HG03135 (cell line): Measurements from ENCODE around the gene TGDS.
"Not testable (repeated sequence)": the region's sequence is repeated elsewhere in the genome, so short reads cannot be mapped to it uniquely, and the experiment has no call there.

Experiments used
- ATAC-seq: cut with Tn5 transposase; IDR thresholded peaks from one replicate; pipeline ENCODE4 v1.9.1; 2021; ENCODE audit warnings: mild to moderate bottlenecking, moderate library complexity; ENCODE audit not compliant: unreplicated experiment

The TGDS gene

DNA sequence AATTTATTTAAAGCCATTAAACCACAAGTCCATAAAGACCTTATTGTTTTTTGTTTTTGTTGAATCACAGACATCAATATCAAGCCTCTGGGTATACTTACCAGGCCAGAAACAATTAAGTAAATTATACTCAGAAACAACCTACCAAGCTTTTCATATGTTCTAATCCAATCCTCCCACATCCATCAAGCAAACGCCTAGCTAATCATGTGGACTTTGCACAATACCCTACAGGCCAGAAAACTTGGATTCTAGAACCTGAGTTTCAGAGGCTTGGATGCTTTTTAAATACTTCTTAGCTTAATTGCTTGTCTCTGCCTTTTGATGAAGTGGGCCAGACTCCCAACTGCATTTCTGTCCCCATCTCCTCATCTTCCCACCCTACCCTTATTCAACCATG lies 39.9 kb downstream of the TGDS start:
- no peak for ATAC-seq

DNA sequence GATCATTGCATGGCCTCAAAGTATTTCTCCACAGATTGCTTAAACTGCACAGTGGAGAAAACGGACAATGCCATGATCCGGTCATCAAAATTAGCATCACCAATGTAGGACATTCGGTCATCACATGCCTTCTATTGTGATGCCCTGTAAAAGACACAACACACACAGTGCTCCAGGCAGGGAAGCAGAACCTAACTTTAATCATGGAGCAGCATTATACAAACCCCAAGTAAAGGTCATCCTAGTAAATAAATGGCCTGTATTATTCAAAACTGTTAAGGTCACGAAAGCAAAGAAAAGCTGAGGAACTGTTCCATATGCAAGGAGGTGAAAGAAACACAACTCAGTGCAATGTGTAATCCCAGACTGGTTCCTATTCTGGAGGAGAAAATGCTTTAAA lies 42.2 kb downstream of the TGDS start:
- ATAC-seq, result no peak

DNA sequence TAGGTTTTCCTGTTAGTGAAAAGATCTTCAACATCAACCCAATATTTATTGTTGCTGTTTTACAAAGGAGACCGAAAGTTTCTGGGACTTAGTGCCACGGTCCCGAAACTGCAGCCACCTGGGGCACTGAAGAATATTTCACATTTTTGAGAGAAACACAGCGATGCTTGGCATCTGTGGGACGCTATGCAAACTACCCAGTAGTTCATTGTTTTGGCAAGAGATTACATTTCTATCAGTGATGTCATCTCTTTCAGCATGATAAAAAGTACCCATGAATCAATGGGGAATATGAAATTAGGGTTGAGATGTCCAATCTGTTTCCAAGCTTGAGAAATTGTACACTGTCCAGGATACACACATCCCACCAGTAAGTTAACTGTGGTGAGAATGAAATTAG lies 43.9 kb downstream of the TGDS start:
- no peak for ATAC-seq

DNA sequence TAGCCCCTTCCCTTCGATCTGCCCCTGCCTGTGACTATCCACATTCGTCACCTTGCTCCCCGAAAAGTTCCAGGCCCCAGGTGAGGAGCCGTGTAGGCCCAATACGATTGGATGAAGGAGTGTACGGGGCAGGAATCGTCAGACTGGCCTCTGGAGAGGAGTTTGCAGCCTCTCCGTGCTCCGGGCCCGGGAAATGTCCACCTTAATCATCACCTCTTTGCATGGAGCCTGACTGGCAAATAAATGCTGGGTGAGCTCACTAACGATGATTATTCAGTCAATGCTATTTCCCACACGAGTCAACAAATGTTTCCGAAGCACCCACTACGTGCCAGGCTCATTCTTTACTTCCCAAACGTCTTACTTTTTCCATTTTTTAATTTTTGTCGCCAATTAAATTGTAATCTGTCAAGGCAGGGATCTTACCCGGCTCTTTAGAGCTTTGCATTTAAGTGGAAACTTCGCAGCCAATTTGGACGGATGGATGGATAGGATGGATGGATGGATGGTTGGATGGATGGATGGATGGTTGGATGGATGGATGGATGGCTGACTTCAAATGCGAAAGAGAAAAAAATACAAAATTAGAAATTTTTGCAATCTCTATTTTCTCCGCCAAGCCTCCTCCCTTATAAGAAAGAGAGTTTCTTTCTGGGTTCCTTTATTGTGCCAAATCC lies 45.8 kb downstream of the TGDS start:
- ATAC-seq, result no peak

DNA sequence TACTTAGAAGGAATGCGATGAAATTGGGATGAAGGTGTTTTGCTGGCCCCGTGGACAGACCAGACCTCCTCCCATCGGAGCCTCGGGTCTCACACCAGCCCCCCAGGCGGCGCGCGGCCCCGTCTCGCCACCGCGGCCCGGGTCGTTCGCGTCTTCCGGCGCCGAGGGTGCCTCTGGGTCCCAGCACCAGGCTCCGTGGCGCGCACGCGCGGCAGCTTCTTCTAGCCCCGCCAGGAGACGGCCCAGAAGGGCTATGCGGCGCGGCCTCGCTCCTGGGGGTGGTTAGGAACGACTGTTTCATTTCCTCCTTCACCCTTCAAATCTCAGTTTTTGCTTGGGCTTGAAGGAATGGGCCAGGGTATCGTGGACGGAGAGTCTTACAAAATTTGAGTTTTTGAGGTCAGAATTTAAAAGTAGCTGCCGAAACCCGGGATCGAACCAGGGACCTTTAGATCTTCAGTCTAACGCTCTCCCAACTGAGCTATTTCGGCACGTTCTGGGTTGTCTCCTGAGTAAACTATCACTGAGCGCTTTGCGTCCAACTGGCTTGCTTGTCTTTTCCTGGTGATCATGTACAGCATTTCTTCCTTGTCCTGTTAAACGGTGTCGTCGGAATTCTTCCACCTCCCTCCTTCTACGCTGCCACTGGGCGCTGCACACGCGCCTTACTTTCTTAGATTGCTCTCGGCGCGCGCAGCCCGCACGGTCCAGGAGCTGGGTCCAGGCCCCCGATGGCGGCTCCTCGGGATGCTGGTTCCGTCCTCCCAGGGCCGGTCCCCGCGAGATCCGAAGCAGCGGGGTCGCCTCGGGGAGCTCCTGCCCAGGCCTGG lies 46.5 kb downstream of the TGDS start:
- ATAC-seq, result peak; percentile 91

DNA sequence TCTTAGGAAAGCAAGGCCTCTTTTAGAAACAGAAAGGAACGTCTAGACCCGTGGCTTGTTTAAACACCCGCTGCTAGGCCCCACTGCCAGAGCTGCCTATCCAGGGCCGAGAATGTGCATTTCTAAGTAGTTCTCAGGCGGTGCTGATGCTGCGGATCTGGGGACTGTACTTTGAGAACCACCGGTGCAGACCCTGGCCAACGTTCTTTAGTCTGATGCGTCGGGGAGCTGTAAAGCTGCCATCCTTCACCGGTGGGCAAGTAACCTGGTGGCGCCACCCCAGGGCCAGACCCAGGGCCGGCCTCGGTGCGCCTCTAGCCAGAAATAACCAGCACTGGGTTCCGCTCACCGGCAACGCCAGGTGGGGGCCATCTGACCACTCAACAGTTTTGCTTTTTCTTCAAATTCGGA lies 47.1 kb downstream of the TGDS start:
- ATAC-seq, result peak; percentile 61

DNA sequence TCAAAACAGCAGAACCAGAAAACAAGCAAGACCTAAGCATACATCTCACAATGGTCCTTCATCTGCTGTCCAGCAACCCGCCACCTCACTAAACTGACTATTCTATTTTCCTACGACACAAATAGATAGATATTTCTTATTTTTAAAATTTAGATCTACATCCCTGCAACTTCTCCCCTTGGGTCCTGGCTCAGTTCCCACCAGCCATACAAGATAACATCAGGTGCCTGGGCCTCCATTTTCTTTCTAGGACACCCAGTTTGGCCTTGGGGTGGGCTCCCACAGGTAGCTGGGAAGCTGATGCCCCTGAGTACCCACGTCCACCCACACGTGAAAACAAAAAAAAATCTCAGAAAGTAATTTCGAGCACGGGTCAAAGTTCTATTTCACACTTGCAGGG lies 47.6 kb downstream of the TGDS start:
- no peak for ATAC-seq

DNA sequence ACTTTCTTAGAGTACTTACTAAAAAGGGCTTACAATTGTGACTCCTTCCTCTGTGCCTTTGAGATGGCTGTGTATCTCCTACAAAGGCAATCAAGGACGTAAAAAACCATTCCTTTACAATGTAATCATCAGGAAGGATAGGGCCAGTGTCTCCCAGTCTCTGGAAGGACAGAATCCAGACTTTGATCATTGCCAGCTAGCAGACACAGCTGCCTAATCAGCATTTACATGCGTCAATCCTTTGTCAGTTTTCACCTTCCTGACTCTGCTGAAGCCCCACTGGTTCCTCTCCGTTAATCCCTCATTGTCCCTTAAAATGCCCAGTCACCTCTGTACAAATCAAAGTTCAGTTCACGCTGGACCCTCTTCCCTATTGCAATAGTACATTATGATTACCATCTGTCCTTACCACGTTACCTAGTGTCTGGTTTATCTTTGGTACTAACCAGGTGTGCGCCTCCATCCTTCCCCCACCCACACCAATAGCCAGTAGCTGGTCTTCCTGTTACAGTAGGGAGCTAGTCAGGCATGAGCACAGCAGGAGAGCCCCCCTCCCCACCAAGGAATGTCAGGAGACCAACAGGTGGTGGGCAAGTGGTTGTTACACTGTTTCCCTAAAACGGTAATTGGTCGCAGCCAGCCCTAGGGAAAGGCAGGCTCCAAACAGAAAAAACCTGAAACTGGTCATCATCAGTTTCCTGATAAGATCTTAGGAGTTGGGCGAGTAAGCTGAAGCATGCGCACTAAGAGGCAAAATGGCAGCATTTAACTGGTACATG lies 49.7 kb downstream of the TGDS start:
- ATAC-seq, result no peak

DNA sequence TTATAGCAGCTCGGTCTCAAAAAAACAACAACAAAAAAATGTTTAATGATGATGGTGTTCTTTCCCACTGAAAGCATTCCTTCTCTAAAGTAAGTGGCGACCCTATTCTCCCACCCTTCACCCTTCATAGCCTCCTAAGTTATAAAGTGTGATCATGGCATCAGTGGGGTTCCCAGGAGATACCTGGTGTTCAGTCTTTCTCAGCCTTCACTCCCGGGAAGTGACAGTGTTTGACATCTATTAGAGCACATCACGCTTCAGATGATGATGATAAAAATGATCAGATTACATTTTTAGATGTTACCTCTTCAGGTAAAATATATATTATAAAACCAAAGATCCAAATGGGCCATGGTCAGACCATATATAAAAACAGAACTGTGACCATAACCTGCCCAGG lies 51.0 kb downstream of the TGDS start:
- no peak for ATAC-seq

DNA sequence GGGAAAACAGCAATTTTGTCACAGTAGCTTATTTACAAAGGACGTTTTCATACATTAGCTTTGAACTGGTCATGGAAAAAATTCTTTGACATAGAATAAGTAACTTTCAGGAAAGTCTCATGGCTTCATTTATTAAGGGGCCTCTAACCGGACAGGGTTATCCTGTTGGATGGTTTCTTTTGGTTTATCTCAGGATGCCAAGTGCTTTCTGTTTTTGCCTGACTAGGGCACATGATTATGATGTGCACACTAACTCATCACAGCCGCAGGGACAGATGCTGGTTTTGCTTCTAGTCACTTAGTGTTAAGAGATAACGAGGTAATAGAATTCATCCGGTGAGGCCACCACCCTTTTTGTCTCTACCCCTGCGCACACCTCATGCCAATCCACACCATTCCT lies 53.0 kb downstream of the TGDS start:
- no peak for ATAC-seq

DNA sequence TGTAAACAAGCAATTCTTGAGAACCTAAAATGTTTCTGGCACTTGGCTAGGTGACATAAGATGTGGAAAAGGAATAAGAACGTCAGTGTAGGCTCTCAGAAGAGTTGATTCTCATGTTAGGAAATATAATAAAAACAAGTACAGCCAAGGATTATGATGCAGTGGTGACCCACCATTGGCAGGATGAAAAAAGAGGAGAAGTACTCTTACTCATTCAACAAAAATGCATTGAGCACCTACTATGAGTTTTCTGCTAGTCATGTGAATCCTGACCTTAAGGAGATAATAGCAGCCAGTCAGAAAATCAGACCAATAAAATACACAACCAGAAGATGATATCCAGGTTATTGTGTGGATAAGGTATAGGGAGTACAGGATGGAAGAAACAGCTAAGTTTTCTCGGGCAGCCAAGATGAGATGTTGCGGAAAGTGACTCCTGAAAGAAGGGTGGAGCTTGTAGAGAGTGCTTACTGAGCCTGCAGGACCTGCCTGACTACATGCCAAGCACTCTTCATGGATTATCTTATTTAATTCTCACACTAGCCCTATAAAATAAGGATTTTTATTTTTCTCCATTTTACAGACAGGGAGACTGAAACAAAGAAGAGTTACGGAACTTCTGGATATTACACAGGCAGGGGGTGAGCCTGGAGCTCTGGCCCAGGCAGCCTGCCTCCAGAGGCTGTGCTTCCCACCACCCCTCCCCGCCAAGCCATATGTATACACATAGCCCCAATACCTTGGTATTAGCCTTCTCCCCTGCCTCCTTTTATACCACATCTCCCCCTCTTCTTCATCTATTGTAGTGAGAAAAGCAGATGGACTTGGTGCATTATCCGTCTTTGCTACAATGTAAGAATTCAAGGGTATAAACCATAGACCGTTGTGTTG lies 58.0 kb downstream of the TGDS start:
- ATAC-seq, result no peak

DNA sequence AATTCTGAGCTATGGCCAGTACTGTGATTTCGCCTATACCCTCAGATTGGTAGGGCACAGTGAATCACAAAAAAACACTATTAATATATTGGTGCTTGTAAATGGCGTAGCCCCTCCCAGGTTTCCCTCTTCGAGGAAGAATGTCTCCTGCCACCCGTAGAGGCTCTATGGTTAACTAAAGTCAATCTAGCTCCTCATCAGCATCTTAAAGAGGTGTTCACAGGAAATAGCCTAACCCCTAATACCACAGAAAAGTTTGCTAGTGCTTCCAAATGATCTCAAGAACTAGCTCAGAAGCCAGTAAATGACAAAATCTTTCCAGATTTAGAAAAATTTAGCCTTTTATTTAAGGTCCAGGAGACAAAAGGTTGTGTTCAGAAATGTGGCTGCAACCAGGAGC lies 60.2 kb downstream of the TGDS start:
- no peak for ATAC-seq

DNA sequence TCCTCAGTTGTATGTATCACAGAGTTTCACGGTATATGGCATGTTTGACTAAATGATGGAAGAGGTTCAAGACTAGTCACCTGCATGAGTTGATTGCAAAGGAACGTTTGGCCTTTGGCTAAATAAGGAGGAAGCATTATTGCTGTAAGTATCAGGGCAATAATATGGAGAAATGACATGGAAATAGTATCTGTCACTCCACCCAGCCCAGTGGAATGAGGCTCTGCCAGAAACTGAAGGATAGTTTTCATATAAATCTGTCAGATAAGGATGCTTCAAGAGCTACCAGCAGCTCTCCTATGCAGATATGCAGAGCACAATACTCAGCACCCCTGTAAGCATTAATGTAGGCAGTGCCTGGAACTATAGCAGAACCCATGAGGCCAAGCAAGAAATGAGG lies 60.7 kb downstream of the TGDS start:
- no peak for ATAC-seq

DNA sequence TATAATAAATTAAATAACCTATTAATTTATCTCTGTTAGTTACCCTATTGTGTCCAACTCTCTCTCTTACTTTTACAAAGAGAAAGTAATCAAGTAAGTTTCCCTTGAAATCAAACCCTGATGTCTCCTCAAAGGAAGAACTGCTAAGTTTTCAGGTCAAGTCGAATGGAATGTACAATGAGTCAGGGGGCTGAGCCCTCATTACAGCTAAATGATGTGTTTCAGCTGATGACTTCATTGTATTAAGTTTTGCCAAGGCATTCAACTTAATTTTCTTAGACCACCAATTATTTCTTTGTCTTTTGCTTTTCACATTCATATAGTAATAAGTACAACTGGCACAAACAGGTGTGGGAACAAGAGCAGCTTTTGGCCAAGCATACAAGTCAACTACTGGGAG lies 61.8 kb downstream of the TGDS start:
- ATAC-seq, result no peak

DNA sequence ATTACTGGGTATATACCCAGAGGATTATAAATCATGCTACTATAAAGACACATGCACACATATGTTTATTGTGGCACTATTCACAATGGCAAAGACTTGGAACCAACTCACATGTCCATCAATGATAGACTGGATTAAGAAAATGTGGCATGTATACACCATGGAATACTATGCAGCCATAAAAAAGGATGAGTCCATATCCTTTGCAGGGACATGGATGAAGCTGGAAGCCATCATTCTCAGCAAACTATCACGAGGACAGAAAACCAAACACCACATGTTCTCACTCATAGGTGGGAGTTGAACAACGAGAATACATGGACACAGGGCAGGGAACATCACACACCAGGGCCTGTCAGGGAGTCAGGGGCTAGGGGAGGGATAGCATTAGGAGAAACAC lies 63.7 kb downstream of the TGDS start:
- ATAC-seq, result not testable (repeated sequence)

DNA sequence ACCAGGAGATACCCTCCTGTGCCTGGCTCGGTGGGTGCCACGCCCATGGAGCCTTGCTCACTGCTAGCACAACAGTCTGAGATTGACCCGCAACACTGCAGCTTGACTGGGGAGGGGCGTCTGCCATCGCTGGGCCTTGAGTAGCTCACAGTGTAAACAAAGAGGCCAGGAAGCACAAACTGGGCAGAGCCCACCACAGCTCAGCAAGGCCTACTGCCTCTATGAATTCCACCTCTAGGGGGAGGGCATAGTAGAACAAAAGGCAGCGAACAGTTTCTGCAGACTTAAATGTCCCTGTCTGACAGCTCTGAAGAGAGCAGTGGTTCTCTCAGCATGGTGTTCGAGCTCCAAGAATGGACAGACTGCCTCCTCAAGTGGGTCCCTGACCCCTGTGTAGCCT lies 69.0 kb downstream of the TGDS start:
- ATAC-seq, result not testable (repeated sequence)

DNA sequence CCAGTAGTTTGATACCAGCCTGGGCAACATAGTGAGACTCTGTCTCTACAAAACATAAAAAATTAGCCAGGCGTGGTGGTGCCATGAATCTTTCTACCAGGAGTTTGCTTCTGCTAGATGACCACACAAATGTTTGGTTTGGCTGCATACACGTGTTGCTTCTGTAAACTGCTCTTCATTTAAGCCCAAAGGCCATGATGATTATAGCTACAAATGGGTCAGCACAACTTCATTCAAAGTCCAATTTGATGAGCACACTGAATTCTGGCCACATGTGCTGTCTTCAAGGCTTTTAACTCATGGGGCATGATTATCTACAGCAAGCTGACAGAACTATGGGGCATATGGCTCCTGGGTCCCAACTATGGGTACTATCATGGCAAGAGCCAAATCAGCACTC lies 70.2 kb downstream of the TGDS start:
- no peak for ATAC-seq

DNA sequence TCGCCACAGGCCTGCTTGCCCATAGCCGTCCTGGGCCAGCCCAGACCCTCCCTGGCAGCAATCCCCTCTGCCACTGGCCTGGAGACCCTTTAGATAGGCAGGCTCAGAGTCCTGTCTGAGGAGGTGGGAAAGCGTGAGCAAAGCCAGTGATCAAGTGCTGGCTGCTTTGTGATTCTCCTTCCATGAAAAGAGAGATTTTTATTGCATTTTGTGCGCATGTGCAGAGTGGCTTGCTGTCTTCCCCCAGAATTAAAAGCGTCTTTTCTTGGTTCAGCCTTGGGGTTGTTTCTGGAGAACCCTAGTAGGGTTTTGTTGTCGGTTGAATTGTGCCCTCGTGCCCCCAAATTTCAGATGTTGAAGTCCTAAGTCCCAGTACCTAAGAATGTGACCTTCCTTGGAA lies 71.5 kb downstream of the TGDS start:
- no peak for ATAC-seq
